IPS-18c (cell line): Measurements from ENCODE around the gene OCSTAMP.
A peak's percentile ranks its signal among the peaks of the same experiment; 100 is the strongest.

Experiments
- H3K4me3 ChIP-seq: 2 replicates; pipeline ENCODE4 v1.7.0; 2013; ENCODE audit warnings: low read depth, mild to moderate bottlenecking, low read length, moderate library complexity; ENCODE audit not compliant: insufficient read depth
- H3K9me3 ChIP-seq: one replicate; pipeline ENCODE4 v1.6.1; 2013; ENCODE audit warnings: mild to moderate bottlenecking, low read length, moderate library complexity; ENCODE audit not compliant: control insufficient read depth, insufficient read depth

Gene OCSTAMP

GRCh38 chr20:46545077-46545826 lies 5.2 kb downstream of the OCSTAMP start:
- Histone ChIP-seq H3K9me3 (no peaks in the 10 kb centered on the region), H3K4me3 (no peak overlapping the region)

GRCh38 chr20:46544576-46544975 lies 5.9 kb downstream of the OCSTAMP start:
- Histone ChIP-seq H3K9me3 (no peaks in the 10 kb centered on the region), H3K4me3 (no peak overlapping the region)

- Histone ChIP-seq H3K9me3 (no peaks in the 10 kb centered on the region), H3K4me3 (no peak overlapping the region)
These were observed 6.5 kb downstream of the OCSTAMP start for GRCh38 chr20:46543959-46544358.

- Histone ChIP-seq H3K4me3 (no peak overlapping the region), H3K9me3 (no peaks in the 10 kb centered on the region)
These were observed 7.4 kb downstream of the OCSTAMP start for GRCh38 chr20:46543033-46543432.

GRCh38 chr20:46541229-46541935 lies 9.1 kb downstream of the OCSTAMP start:
- Histone ChIP-seq H3K9me3 (no peaks in the 10 kb centered on the region), H3K4me3 (no peak overlapping the region)

- H3K4me3 ChIP-seq, result no peak overlapping the region
These were observed 11.3 kb downstream of the OCSTAMP start for GRCh38 chr20:46539113-46539512.

GRCh38 chr20:46530640-46531039 lies 19.8 kb downstream of the OCSTAMP start:
- Histone ChIP-seq H3K4me3 (no peak overlapping the region), H3K9me3 (no peaks in the 10 kb centered on the region)

More at GRCh38 chr20:46539113-46539512, 11.3 kb downstream of the OCSTAMP start:
- H3K9me3 ChIP-seq, result no peaks in the 10 kb centered on the region

- Histone ChIP-seq H3K4me3 (no peak overlapping the region), H3K9me3 (no peaks in the 10 kb centered on the region)
These were observed 26.6 kb downstream of the OCSTAMP start for GRCh38 chr20:46523696-46524328.

GRCh38 chr20:46523108-46523507 lies 27.3 kb downstream of the OCSTAMP start:
- Histone ChIP-seq H3K4me3 (no peak overlapping the region), H3K9me3 (no peaks in the 10 kb centered on the region)

- H3K4me3 ChIP-seq, result no peak overlapping the region
- no peaks in the 10 kb centered on the region for H3K9me3 ChIP-seq
These were observed 29.4 kb downstream of the OCSTAMP start for GRCh38 chr20:46520976-46521579.

- Histone ChIP-seq H3K9me3 (no peaks in the 10 kb centered on the region), H3K4me3 (no peak overlapping the region)
These were observed 29.9 kb downstream of the OCSTAMP start for GRCh38 chr20:46520540-46520939.

- H3K9me3 ChIP-seq, result no peaks in the 10 kb centered on the region
- no peak overlapping the region for H3K4me3 ChIP-seq
These were observed 30.9 kb downstream of the OCSTAMP start for GRCh38 chr20:46519471-46520068.

- Histone ChIP-seq H3K9me3 (no peaks in the 10 kb centered on the region), H3K4me3 (peak within 1 kb of the TSS; percentile 95)
These were observed 37.3 kb downstream of the OCSTAMP start, which contains the start of gene ZNF334 for GRCh38 chr20:46512943-46513844. Gene ZNF334 (minus strand): TSS chr20:46513559. CDS start chr20:46512102, 1,457 bp downstream.

GRCh38 chr20:46509523-46509922 lies 40.9 kb downstream of the OCSTAMP start:
- no peak overlapping the region for H3K4me3 ChIP-seq
- peaks cover 3% of the 10 kb centered on the region for H3K9me3 ChIP-seq

- H3K4me3 ChIP-seq, result no peak overlapping the region
These were observed 42.6 kb downstream of the OCSTAMP start for GRCh38 chr20:46507760-46508407.

GRCh38 chr20:46505506-46505905 lies 44.9 kb downstream of the OCSTAMP start:
- Histone ChIP-seq H3K9me3 (peaks cover 9% of the 10 kb centered on the region), H3K4me3 (no peak overlapping the region)

More at GRCh38 chr20:46507760-46508407, 42.6 kb downstream of the OCSTAMP start:
- peaks cover 3% of the 10 kb centered on the region for H3K9me3 ChIP-seq
